ENCODE measurements around the gene SUSD2. TPM values are rescaled to one million over a fixed set of nuclear protein-coding genes. Genes with fewer than 3 reads are reported as not detected.

The SUSD2 gene
- polyA plus RNA-seq, 1 donor (not counting 4 experiments of a cell fraction or from before 2014, with no cell fraction given), result 0.01 TPM

DNA sequence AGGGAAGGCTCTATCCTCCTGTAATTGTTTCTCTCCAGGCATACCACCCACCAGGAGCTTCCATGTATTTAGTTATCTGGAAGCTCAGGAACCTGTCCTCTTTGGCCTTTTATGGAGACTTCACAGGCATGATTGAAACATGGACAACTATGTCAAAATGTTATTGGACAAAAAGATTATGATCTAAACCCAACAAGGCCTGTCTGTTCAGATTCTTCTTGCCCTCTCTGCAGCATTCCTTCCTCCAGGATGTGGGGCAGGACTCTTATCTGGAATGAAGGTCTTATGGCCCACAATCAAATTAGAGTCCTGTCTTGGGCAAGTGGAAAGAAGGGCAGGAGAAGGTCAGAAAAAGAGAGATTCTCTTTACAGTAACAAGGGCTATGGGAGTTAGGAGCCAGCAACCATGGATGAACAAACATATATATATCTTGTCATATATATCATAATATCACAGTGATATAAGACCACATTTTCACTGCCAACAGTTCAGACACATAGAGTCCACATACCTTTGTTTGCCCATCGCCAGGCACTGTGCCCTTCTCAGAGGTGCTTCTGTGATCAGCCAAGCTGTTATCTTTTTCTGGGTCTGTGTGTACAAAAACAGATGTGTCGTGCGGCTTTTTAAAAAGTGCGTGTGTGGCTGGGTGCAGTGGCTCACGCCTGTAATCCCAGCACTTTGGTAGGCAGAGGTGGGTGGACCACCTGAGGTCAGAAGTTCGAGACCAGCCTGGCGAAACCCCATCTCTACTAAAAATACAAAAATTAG is 42.5 kb upstream of the SUSD2 start:
- Histone ChIP-seq H3K4me2 (ENCODE audit: control insufficient read depth, extremely low read depth, insufficient read depth, low read depth, low read length) (no peak overlapping the region), H3K79me2 (ENCODE audit: control insufficient read depth, insufficient read depth, low read length) (no peaks in the 10 kb centered on the region), H3K27me3 (ENCODE audit: control insufficient read depth, extremely low read depth, insufficient read depth, low read length) (no peaks in the 10 kb centered on the region), H2AFZ (ENCODE audit: control insufficient read depth, low read length) (no peak overlapping the region), H3K4me3 (ENCODE audit: control insufficient read depth in 2 of 3, extremely low read depth in 1 of 3, insufficient read depth in 2 of 3, low read depth in 1 of 3, low read length in 3 of 3) (no peak overlapping the region), H3K4me1 (ENCODE audit: control insufficient read depth, extremely low read depth, insufficient read depth, low read length) (peaks cover 11% of the 10 kb centered on the region), H4K20me1 (ENCODE audit: control insufficient read depth, extremely low read depth, insufficient read depth, low read length) (peaks cover 7% of the 10 kb centered on the region), H3K9ac (ENCODE audit: control insufficient read depth, extremely low read depth, insufficient read depth, low read length) (no peak overlapping the region), H3K27ac (ENCODE audit: control insufficient read depth, insufficient read depth, low read length) (no peak overlapping the region), H3K36me3 (ENCODE audit: control insufficient read depth in 2 of 2, extremely low read depth in 1 of 2, insufficient read depth in 2 of 2, low read length in 2 of 2) (peaks cover 5 to 10% of the 10 kb centered on the region in 2 experiments), H3K9me1 (ENCODE audit: control insufficient read depth, extremely low read depth, insufficient read depth, low read length) (peaks cover 5% of the 10 kb centered on the region), H3K9me3 (ENCODE audit: control insufficient read depth, low read depth, low read length) (no peaks in the 10 kb centered on the region)
- TF ChIP-seq, protein P1, sequence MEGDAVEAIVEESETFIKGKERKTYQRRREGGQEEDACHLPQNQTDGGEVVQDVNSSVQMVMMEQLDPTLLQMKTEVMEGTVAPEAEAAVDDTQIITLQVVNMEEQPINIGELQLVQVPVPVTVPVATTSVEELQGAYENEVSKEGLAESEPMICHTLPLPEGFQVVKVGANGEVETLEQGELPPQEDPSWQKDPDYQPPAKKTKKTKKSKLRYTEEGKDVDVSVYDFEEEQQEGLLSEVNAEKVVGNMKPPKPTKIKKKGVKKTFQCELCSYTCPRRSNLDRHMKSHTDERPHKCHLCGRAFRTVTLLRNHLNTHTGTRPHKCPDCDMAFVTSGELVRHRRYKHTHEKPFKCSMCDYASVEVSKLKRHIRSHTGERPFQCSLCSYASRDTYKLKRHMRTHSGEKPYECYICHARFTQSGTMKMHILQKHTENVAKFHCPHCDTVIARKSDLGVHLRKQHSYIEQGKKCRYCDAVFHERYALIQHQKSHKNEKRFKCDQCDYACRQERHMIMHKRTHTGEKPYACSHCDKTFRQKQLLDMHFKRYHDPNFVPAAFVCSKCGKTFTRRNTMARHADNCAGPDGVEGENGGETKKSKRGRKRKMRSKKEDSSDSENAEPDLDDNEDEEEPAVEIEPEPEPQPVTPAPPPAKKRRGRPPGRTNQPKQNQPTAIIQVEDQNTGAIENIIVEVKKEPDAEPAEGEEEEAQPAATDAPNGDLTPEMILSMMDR (optimal IDR thresholded peaks at IDR 0.05 in 1 of 3, IDR thresholded peaks at IDR 0.05 in 1 of 3, conservative IDR thresholded peaks at IDR 0.05 in 1 of 3; ENCODE audit: extremely low read depth in 1 of 3, insufficient read depth in 2 of 3, low read length in 3 of 3), result no peak
- TF ChIP-seq EZH2 (IDR thresholded peaks at IDR 0.05; ENCODE audit: low read length), result no peak
- FAIRE-seq (no peak), DNase-seq (ENCODE audit: low read depth, low spot score) (no peak)
- dilution Hi-C loops (cut with MboI; ENCODE audit: extremely low pct_ligation_motif_present, low sequenced_read_pairs), result no loop called here

DNA sequence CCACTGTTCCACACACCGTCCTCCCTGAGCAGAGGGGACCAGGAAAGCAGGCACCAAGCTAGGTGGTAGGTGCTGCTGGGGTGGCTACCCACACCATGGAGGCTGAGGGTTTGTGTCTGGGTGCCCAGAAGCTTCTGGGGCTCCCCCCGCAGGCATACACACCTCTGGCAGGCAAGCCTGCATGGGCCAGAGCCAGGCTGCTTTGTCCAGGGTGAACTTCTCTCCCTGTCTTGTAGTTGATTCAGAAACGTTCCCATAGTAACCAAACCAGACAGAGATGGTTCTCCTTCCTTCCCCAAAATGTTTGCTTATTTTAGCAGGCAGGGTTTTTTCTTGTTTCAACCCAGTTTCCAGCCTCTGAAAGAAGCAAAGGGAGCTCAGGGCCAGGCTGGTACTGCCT is 40.9 kb upstream of the SUSD2 start:
- TF ChIP-seq EZH2 (IDR thresholded peaks at IDR 0.05; ENCODE audit: low read length), result no peak
- TF ChIP-seq, protein P1 (optimal IDR thresholded peaks at IDR 0.05 in 1 of 3, IDR thresholded peaks at IDR 0.05 in 1 of 3, conservative IDR thresholded peaks at IDR 0.05 in 1 of 3; ENCODE audit: extremely low read depth in 1 of 3, insufficient read depth in 2 of 3, low read length in 3 of 3), result no peak
- FAIRE-seq (no peak), DNase-seq (ENCODE audit: low read depth, low spot score) (no peak)
- no peaks in the 10 kb centered on the region for H3K79me2 ChIP-seq (ENCODE audit: control insufficient read depth, insufficient read depth, low read length)
- no peak overlapping the region for H3K4me2 ChIP-seq (ENCODE audit: control insufficient read depth, extremely low read depth, insufficient read depth, low read depth, low read length)
- dilution Hi-C loops (cut with MboI; ENCODE audit: extremely low pct_ligation_motif_present, low sequenced_read_pairs), result no loop called here
- H4K20me1 ChIP-seq (ENCODE audit: control insufficient read depth, extremely low read depth, insufficient read depth, low read length), result peaks cover 7% of the 10 kb centered on the region
- H3K4me3 ChIP-seq (ENCODE audit: control insufficient read depth in 2 of 3, extremely low read depth in 1 of 3, insufficient read depth in 2 of 3, low read depth in 1 of 3, low read length in 3 of 3), result no peak overlapping the region
- no peak overlapping the region for H3K27ac ChIP-seq (ENCODE audit: control insufficient read depth, insufficient read depth, low read length)
- no peak overlapping the region for H3K9ac ChIP-seq (ENCODE audit: control insufficient read depth, extremely low read depth, insufficient read depth, low read length)
- peaks cover 5% of the 10 kb centered on the region for H3K9me1 ChIP-seq (ENCODE audit: control insufficient read depth, extremely low read depth, insufficient read depth, low read length)
- peaks cover 0 to 3% of the 10 kb centered on the region in 2 experiments for H3K36me3 ChIP-seq (ENCODE audit: control insufficient read depth in 2 of 2, extremely low read depth in 1 of 2, insufficient read depth in 2 of 2, low read length in 2 of 2)
- H3K4me1 ChIP-seq (ENCODE audit: control insufficient read depth, extremely low read depth, insufficient read depth, low read length), result peaks cover 11% of the 10 kb centered on the region
- H2AFZ ChIP-seq (ENCODE audit: control insufficient read depth, low read length), result no peak overlapping the region
- no peaks in the 10 kb centered on the region for H3K27me3 ChIP-seq (ENCODE audit: control insufficient read depth, extremely low read depth, insufficient read depth, low read length)
- H3K9me3 ChIP-seq (ENCODE audit: control insufficient read depth, low read depth, low read length), result no peaks in the 10 kb centered on the region

Data from keratinocyte (primary cell).